Activated naive CD8-positive, alpha-beta T cell treated with anti-CD3 and anti-CD28 coated beads, Interleukin-2, amount 50 U/mL, for 16 hours (primary cell): ENCODE data around the gene METTL9.
"Not testable (repeated sequence)": the region's sequence is repeated elsewhere in the genome, so short reads cannot be mapped to it uniquely, and the experiment has no call there.

Source experiments
- DNase-seq: peaks from one replicate; pipeline ENCODE4 v3.0.0-alpha.2; 2020; ENCODE audit warnings: low read depth, low spot score

Gene METTL9

GRCh38 chr16:21574372-21574771 is 25.0 kb upstream of the METTL9 start:
- DNase-seq: no peak

GRCh38 chr16:21576323-21576722 is 23.1 kb upstream of the METTL9 start:
- DNase-seq: not testable (repeated sequence)

DNA sequence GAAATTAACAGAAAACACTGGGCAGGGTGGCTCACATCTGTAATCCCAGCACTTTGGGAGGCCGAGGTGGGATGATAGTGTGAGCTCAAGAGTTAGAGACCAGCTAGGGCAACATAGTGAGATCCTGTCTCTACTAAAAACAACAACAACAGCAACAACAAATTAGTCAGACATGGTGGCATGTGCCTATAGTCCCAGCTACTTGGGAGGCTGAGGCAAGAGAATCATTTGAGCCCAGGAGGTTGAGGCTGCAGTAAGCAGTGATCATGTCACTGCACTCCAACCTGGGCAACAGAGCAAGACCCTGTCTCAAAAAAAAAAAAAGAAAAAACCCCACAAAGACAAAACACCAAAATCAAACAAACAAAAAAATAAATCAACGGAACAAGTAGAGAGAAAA is 21.9 kb upstream of the METTL9 start:
- not testable (repeated sequence) for DNase-seq

GRCh38 chr16:21578311-21578710 is 21.1 kb upstream of the METTL9 start:
- DNase-seq: not testable (repeated sequence)

- DNase-seq: not testable (repeated sequence)
Observed at GRCh38 chr16:21580131-21580530, 19.2 kb upstream of the METTL9 start.

- no peak for DNase-seq
Observed at GRCh38 chr16:21580807-21581206, 18.6 kb upstream of the METTL9 start.

DNA sequence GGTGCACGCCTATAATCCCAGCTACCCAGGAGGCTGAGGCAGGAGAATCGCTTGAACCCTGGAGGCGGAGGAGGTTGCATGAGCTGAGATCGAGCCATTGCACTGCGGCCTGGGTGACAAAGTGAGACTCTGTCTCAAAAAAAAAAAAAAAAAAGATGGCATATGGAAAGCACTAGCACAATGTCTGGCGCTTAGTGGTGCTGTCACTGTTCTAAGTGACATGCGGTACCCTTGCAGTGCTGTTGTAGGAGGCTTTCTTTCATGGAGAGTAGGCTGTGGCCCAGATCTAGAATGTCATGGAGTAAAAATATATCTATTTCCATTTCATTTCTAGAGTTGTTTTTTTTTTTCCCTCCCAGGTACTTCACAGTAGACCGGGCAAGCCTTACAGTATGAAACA is 14.6 kb upstream of the METTL9 start:
- no peak for DNase-seq

GRCh38 chr16:21588593-21588992 is 10.8 kb upstream of the METTL9 start:
- not testable (repeated sequence) for DNase-seq

DNA sequence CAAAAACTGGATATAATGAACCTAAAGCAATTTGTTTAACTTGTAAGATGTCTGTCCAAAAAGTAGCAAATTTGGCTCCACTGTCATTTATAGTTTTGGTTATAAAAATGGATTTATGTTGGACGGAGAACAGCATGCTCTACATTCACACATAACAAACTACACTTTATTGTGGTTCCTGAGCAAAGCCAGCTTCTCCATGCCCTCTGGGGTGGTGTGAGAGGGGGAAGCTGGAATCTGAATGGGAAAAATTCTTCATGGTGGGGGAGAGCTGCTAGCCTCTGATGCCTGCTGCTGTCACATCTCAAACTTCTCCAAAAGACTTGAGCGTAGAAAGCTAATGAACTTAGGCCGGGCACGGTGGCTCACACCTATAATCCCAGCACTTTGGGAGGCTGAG is 9.8 kb upstream of the METTL9 start:
- no peak for DNase-seq

DNA sequence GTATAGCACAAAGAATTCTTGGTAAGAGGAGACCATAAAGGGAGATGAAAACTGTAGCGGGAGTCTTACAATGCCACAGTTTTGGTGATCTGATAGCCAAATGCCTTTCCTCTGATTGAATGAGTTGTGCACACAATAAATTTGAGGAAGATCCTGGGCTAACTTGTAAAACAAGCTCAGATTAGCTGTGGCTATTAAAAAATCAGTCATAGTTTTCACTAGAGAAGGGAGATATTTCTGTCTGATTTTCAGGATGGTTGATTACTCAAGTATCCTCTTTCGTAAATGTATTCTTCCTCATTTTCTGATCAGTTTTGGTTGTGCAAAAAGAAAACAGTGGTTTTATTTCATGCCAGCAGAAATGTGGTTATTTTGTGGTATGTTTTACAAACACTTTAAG is 9.1 kb upstream of the METTL9 start:
- no peak for DNase-seq

DNA sequence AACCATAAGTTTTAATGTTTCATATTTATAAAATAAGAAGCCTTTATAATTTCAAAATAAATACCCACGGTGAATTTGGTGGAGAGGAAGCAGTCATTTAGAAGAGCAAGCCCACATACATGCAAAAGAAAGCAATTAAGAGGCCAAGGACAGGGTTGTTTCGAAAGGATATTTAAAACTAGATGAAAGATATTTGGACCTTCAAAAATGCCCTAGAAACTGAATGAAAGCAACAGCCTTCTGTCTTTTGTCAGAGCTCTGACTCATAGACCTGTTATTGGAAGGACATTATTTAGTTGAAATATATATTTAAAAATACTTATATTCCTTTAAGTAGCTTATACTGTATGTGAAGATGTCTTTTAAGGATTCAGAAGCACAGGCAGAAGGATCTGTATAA is 8.6 kb upstream of the METTL9 start:
- no peak for DNase-seq

DNA sequence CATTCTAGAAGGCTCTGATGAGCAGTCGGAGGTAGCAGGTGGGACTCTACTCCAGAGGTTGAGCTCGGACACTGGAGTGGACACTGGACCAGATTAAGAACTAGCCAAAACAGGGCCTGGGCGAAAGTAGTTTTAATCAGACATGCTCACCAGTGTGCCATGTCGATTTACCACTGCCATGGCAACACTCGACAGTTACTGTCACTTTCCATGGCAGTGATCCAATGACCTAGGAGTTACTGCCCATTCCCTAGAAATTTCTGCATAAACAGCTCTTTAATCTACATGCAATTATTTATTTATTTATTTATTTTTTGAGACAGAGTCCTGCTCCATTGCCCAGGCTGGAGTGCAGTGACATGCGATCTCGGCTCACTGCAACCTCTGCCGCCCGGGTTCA is 7.2 kb upstream of the METTL9 start:
- no peak for DNase-seq

DNA sequence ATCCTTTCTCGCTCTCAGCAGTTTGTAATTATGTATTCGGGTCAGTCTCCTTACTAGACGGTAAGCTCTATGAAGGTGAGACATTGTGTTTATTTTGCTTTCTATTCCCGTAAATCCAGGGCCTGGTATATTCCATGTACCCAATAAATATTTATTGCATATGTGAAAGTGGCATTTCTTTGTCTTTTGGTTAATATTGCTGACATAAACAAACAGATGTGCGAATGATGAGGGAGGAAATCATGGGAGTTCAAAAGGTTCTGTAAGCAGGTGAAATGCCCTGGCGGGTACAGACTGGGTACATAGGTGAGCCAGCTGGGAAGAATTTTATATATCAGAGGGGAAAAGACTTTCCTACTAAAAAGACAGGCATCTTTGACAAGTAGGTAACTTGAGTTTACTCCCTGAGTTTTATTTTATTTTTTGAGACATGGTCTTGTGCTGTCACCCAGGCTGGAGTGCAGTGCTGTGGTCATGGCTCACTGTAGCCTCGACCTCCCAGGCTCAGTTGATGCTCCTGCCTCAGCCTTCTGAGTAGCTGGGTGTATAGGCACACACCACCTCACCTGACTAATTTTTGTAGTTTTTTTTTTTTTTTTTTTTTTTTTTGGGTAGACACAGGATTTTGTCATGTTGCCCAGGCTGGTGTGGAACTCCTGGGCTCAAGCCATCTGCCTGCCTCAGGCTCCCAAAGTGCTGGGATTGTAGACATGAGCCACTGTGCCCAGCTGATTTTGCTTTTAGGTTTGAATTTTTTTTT is 5.7 kb upstream of the METTL9 start:
- no peak for DNase-seq

DNA sequence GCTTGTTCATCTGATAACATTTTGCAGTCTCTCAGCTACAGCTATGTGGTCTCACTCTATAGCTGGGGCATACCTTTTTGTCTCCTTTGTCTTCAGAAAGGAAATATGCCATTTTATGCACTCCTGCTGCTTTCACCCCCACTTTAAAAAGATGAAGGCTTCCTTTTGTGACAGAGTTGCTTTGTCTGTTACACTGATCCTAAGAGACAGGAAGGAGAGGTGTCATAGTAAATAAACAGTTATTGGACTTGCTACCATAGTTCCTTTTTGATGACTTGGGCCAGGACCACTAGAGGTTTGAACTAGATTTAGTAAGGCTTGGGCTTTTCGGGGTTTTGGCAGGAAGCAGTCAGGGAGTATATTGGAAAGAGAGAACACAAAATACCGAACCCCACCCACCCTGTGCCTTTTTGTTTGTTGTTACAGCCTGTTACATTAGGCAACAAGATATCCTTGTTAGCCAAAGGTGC is 1.8 kb upstream of the METTL9 start:
- no peak for DNase-seq

GRCh38 chr16:21598206-21598605 is 1.2 kb upstream of the METTL9 start:
- DNase-seq: no peak

DNA sequence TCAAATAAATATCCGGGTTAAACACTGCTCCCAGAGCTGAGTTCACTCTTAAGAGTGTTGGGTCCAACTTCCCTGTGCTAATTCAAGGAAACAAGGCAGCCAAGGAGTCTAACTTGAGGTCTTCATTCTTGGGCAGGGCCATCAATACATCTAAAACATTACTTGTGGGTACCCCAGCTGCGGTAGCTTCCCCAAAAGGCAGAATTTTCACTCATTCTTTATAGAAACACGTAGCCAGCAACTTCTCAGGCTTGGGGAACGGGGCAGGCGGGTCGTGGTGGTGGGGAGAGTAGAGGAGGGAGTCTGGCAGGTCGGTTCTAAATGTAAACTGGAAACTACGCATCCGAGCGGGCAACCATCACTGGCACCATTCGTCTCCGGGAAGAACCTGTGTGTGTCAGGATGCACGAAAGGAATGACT is 666 bp upstream of the METTL9 start:
- DNase-seq: no peak

GRCh38 chr16:21600031-21600773 is 825 bp downstream of the METTL9 start:
- DNase-seq: no peak

GRCh38 chr16:21602785-21603184 is 3.4 kb downstream of the METTL9 start:
- no peak for DNase-seq

GRCh38 chr16:21603928-21604327 is 4.6 kb downstream of the METTL9 start:
- DNase-seq: no peak

GRCh38 chr16:21605848-21606247 is 6.5 kb downstream of the METTL9 start:
- DNase-seq: not testable (repeated sequence)

DNA sequence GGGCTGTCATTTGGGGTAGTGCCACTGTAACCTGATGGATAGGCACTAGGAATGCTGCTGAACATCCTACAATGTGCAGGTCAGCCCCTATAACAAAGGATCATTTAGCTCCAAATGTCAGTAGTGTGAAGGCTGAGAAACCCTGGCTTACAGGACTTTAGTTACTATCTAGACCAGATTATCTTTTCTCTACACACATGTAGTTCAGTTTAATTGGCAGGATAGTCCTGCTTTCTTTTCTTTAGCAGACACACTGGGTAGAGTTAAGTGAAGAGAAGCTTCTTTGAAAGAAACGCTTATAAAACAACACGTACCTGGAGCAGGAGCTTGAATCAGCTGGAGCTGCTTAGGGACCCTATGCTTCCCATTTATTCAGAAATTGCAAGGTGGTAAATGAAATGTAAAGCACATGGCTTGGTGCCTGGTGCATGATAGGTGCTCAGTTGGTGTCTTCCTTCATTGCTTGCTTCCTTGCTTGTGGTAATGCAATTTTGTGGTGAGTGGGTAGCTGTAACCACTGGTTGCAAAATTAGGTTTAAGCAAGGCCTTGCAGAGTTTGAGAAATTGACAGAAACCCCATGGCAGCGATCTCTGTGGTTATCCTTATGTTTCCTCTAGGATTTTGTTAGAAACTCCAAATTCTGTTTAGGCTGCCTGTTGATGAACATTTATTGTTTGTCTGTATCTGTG is 9.4 kb downstream of the METTL9 start:
- DNase-seq: no peak

GRCh38 chr16:21610006-21610544 is 10.7 kb downstream of the METTL9 start:
- DNase-seq: no peak
